Keratinocyte (primary cell): ENCODE results near the gene CFAP45. TPM values are rescaled to one million over a fixed set of nuclear protein-coding genes. Genes with fewer than 3 reads are reported as not detected.

Experiments
- DNase-seq: peaks from one replicate; pipeline ENCODE4 v3.0.0-alpha.2; 2011; ENCODE audit warnings: low read depth, missing footprints, low spot score
- FAIRE-seq: peaks from 2 replicates; lab custom pipeline; 2011; peaks lifted over from hg19 to GRCh38; lab: Jason Lieb, UNC
- H2AFZ ChIP-seq: 2 replicates; pipeline ENCODE4 v1.6.0; 2012; ENCODE audit warnings: low read length, control low read depth, inconsistent platforms; ENCODE audit not compliant: control insufficient read depth
- H3K27ac ChIP-seq: 2 replicates; pipeline ENCODE4 v1.5.1; 2011; ENCODE audit warnings: low read length; ENCODE audit not compliant: control insufficient read depth, insufficient read depth
- H3K27me3 ChIP-seq: 3 replicates; pipeline ENCODE4 v1.6.0; 2011; ENCODE audit warnings: low read length; ENCODE audit not compliant: control insufficient read depth, insufficient read depth; ENCODE audit errors: extremely low read depth
- H3K36me3 ChIP-seq, 2 experiments: 2 replicates in 1 of 2; 3 replicates in 1 of 2; pipeline ENCODE4 v1.5.1; 2011; ENCODE audit warnings: low read length in 2 of 2, mild to moderate bottlenecking in 1 of 2; ENCODE audit not compliant: control insufficient read depth in 2 of 2, insufficient read depth in 2 of 2; ENCODE audit errors: extremely low read depth in 1 of 2
- H3K4me1 ChIP-seq: 3 replicates; pipeline ENCODE4 v1.5.1; 2011; ENCODE audit warnings: low read length; ENCODE audit not compliant: control insufficient read depth, insufficient read depth; ENCODE audit errors: extremely low read depth
- H3K4me2 ChIP-seq: 3 replicates; pipeline ENCODE4 v1.6.0; 2011; ENCODE audit warnings: low read depth, low read length; ENCODE audit not compliant: control insufficient read depth, insufficient read depth; ENCODE audit errors: extremely low read depth
- H3K4me3 ChIP-seq, 3 experiments: fragments of 200-600 bp in 1 of 3; sonication (generic) in 1 of 3; 2 replicates in 2 of 3; 3 replicates in 1 of 3; pipeline ENCODE4 v1.5.1; 2011 to 2016; ENCODE audit warnings: low read length in 3 of 3, mild to moderate bottlenecking in 3 of 3, control low read depth in 2 of 3, inconsistent platforms in 1 of 3, low read depth in 1 of 3, mixed read lengths in 1 of 3, mixed run types in 1 of 3, moderate library complexity in 1 of 3; ENCODE audit not compliant: control insufficient read depth in 2 of 3, insufficient read depth in 2 of 3; ENCODE audit errors: extremely low read depth in 1 of 3
- H3K79me2 ChIP-seq: 2 replicates; pipeline ENCODE4 v1.6.0; 2012; ENCODE audit warnings: low read length; ENCODE audit not compliant: control insufficient read depth, insufficient read depth
- H3K9ac ChIP-seq: 3 replicates; pipeline ENCODE4 v1.6.0; 2011; ENCODE audit warnings: low read length; ENCODE audit not compliant: control insufficient read depth, insufficient read depth; ENCODE audit errors: extremely low read depth
- H3K9me1 ChIP-seq: 3 replicates; pipeline ENCODE4 v1.6.0; 2011; ENCODE audit warnings: low read length; ENCODE audit not compliant: control insufficient read depth, insufficient read depth; ENCODE audit errors: extremely low read depth
- H3K9me3 ChIP-seq: 2 replicates; pipeline ENCODE4 v1.5.1; 2012; ENCODE audit warnings: low read depth, low read length; ENCODE audit not compliant: control insufficient read depth
- H4K20me1 ChIP-seq: 3 replicates; pipeline ENCODE4 v1.6.0; 2011; ENCODE audit warnings: low read length; ENCODE audit not compliant: control insufficient read depth, insufficient read depth; ENCODE audit errors: extremely low read depth
- EZH2 ChIP-seq: IDR thresholded peaks from one replicate; pipeline ENCODE4 v1.6.1; 2012; ENCODE audit warnings: inconsistent platforms, mild to moderate bottlenecking, low read length, moderate library complexity
- dilution Hi-C: fragments of 300-500 bp; cut with MboI; formaldehyde crosslinking; loops from one replicate; pipeline ENCODE4 v1.7.0; 2020; ENCODE audit warnings: low sequenced_read_pairs; ENCODE audit not compliant: extremely low pct_ligation_motif_present
- polyA plus RNA-seq, 5 experiments: library from polyadenylated mRNA; depleted of rRNA in 3 of 5; stranded (reverse) in 3 of 5; stranded (forward) in 1 of 5; unstranded in 1 of 5; fragments of >200 nt; gene quantifications; 1 replicate in 1 of 5; 2 replicates in 3 of 5; 3 replicates in 1 of 5; pipeline versions ENCODE4 v1.2.1 to v1.2.3, GENCODE V29; 2011 to 2012; ENCODE audit warnings: missing spikeins in 2 of 5, low read depth in 1 of 5, low replicate concordance in 1 of 5
- TF ChIP-seq, protein P1 (sequence below), 3 experiments: IDR thresholded peaks in 1 of 3; conservative IDR thresholded peaks in 1 of 3; optimal IDR thresholded peaks in 1 of 3; 2 replicates in 2 of 3; 3 replicates in 1 of 3; pipeline versions ENCODE3 to v1.5.1; 2011; ENCODE audit warnings: low read length in 3 of 3, mild to moderate bottlenecking in 3 of 3, moderate library complexity in 2 of 3, control low read depth in 1 of 3, inconsistent platforms in 1 of 3; ENCODE audit not compliant: insufficient read depth in 2 of 3; ENCODE audit errors: extremely low read depth in 1 of 3

CFAP45 gene
- polyA plus RNA-seq, 1 donor (not counting 4 experiments of a cell fraction or from before 2014, with no cell fraction given): 2.3 TPM

DNA sequence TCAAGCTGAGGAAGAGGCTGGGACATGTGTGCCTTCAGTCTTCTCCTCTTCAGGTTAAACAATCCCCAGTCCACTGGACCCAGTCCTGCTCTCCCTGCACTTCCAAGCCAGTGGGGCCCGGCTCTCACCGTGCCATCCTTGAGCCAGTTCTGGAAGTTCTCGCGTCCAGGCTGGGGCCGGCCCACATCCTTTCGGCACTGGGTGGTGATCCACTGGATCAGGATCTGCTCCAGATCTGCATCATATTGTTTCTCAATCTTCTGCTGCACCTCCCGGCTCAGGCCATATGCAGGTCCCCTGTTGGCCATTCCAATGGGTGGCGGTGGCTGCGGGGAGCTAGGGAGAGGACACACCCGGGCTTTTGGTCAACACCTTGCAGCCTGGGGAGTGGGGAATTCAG, 20.2 kb upstream of the CFAP45 start:
- dilution Hi-C loops: no loop called here

DNA sequence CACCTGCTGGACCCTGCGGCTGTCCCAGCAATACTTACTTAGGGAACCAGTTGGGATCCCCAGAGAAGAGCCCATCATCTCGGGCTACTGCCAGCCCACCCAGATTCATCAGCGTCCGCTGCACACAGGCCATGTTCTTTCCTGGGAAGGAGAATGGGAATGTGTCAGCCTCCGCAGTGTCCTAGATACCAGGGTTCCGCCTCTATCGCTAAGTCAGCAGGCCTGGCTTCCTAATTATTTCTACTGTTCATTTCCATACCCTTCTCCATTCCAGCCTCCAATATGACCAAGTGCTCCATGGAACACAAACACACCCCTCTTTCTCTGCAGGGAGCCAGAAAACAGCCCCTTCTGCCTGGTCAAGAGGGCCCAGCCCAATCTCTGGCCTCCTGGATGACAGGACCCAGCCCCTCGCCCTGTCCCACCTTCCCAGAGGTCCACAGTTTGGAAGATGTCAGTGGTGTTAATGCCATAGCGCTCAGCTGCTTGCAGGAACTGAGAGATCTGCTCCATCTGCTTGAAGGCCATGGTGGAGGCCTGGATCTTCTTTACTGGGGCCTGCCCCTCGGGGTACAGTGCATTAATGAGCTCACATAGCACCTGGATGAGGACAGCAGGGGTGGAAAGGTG, 19.4 kb upstream of the CFAP45 start:
- no peaks in the 10 kb centered on the region for H3K9me3 ChIP-seq
- no peak overlapping the region for H3K4me2 ChIP-seq
- TF ChIP-seq, protein P1, sequence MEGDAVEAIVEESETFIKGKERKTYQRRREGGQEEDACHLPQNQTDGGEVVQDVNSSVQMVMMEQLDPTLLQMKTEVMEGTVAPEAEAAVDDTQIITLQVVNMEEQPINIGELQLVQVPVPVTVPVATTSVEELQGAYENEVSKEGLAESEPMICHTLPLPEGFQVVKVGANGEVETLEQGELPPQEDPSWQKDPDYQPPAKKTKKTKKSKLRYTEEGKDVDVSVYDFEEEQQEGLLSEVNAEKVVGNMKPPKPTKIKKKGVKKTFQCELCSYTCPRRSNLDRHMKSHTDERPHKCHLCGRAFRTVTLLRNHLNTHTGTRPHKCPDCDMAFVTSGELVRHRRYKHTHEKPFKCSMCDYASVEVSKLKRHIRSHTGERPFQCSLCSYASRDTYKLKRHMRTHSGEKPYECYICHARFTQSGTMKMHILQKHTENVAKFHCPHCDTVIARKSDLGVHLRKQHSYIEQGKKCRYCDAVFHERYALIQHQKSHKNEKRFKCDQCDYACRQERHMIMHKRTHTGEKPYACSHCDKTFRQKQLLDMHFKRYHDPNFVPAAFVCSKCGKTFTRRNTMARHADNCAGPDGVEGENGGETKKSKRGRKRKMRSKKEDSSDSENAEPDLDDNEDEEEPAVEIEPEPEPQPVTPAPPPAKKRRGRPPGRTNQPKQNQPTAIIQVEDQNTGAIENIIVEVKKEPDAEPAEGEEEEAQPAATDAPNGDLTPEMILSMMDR (optimal IDR thresholded peaks at IDR 0.05 in 1 of 3, IDR thresholded peaks at IDR 0.05 in 1 of 3, conservative IDR thresholded peaks at IDR 0.05 in 1 of 3; ENCODE audit: extremely low read depth in 1 of 3, insufficient read depth in 2 of 3, low read length in 3 of 3): no peak
- TF ChIP-seq EZH2: no peak
- DNase-seq (no peak), FAIRE-seq (no peak)
- H3K27me3 ChIP-seq: no peaks in the 10 kb centered on the region
- peaks cover 35 to 38% of the 10 kb centered on the region in 2 experiments for H3K36me3 ChIP-seq
- H3K9ac ChIP-seq: no peak overlapping the region
- no peak overlapping the region for H2AFZ ChIP-seq
- dilution Hi-C loops: no loop called here
- peaks cover 11% of the 10 kb centered on the region for H3K9me1 ChIP-seq
- peaks cover 53% of the 10 kb centered on the region for H3K79me2 ChIP-seq
- no peak overlapping the region for H3K27ac ChIP-seq
- no peak overlapping the region for H3K4me3 ChIP-seq
- H4K20me1 ChIP-seq: peaks cover 28% of the 10 kb centered on the region
- H3K4me1 ChIP-seq: peaks cover 78% of the 10 kb centered on the region

More for the DNA sequence above, 20.2 kb upstream of the CFAP45 start:
- peaks cover 35 to 38% of the 10 kb centered on the region in 2 experiments for H3K36me3 ChIP-seq
- no peak for FAIRE-seq
- H4K20me1 ChIP-seq: peaks cover 28% of the 10 kb centered on the region
- no peak for TF ChIP-seq EZH2
- TF ChIP-seq, protein P1 (optimal IDR thresholded peaks at IDR 0.05 in 1 of 3, IDR thresholded peaks at IDR 0.05 in 1 of 3, conservative IDR thresholded peaks at IDR 0.05 in 1 of 3; ENCODE audit: extremely low read depth in 1 of 3, insufficient read depth in 2 of 3, low read length in 3 of 3): no peak
- peaks cover 11% of the 10 kb centered on the region for H3K9me1 ChIP-seq
- DNase-seq: no peak
- peaks cover 72% of the 10 kb centered on the region for H3K4me1 ChIP-seq
- no peak overlapping the region for H3K9ac ChIP-seq
- no peak overlapping the region for H3K4me3 ChIP-seq
- peaks cover 58% of the 10 kb centered on the region for H3K79me2 ChIP-seq
- no peak overlapping the region for H3K27ac ChIP-seq
- no peaks in the 10 kb centered on the region for H3K27me3 ChIP-seq
- H3K4me2 ChIP-seq: no peak overlapping the region
- H3K9me3 ChIP-seq: no peaks in the 10 kb centered on the region
- H2AFZ ChIP-seq: no peak overlapping the region
